Superior temporal gyrus (tissue), 1 donor: ENCODE results near the gene ELP4.

ENCODE experiments used
- DNase-seq: peaks from one replicate; pipeline ENCODE4 v3.0.0-alpha.2; 2016; ENCODE audit errors: extremely low spot score

The ELP4 gene

DNA sequence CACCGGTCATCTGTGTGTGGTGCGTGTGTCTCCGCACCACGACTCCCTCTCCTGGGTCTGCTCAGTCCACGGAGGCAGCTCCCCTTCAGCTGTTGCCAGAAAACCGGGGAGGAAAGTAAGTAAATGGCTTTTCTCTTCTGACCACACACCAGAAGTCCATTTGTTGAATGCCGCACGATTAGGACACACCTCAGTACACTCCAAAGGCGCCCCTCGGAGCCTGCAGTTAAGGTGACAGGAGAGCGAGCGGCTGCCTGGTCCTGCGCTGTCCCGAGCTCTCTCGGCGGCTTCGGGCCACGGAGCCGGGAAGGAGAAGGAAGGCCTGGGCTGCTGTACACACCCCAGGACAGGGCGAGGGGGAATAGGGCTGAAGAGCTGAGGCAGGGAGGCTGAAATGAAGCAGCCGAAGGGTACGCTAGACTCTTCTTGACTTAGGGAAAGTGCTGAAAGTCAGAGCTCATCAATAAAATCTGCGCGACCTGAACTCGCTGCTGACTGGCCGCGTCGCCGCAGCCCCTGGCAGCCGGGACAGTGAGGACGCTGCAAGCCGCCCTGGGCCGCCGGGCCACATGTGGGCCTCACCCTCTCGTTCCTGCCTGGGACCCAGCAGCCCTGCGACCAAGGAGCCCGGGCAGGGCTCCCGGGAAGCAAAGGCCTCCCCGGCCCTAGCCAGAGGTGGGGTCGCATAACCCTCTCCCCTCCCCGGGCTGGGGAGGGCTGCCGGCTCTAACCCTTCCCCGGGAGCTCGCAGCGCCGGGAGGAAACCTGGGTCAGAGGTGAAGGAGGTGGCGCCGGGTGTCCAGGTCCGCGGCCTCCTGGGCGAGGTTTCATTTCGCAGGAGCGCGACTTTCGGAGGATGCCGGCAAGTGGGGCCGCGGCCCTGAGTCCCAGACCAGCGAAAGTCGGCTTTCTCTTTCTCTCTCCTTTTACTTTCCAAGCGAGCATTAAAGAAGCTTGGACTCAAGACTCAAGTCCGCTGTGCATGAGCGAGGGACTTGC is 303.1 kb downstream of the ELP4 start:
- no peak for DNase-seq

DNA sequence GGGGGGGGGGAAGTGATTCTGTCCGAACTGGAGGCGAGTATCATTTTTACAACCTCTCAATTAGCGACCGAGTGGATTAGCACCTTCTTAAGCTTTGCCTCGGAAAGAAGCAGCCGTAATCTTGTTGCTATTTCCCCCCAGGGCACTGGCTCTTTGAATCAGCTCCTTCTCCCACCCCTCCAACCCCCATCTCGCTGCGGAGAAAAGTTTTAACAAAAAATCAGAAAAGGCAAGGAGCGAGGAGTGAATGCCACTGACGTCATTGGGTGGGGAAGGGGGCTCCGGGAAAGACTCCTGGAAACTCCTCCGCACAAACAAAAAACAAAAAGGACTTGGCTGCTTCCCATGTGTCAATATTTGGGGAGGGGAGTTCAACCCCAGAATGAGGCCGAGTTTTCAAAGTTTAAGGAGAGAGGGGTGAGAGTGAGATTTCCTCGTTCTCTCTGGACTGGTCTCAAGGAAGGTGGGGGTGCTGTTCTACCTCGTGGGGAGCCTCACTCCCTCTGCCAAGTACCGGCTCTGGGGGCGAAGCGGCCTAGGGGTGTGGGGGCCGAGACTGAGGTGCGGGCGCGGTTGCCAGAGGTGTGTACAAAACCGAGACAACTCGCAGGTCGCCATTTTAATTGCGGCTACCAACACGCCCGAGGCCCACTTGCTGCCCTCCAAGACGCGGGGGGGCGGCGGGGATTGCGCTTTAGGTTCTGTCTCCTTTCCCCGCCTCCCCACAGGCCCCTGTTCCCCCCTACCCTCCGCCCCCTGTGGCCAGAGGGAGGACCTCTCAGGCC is 304.0 kb downstream of the ELP4 start:
- no peak for DNase-seq

DNA sequence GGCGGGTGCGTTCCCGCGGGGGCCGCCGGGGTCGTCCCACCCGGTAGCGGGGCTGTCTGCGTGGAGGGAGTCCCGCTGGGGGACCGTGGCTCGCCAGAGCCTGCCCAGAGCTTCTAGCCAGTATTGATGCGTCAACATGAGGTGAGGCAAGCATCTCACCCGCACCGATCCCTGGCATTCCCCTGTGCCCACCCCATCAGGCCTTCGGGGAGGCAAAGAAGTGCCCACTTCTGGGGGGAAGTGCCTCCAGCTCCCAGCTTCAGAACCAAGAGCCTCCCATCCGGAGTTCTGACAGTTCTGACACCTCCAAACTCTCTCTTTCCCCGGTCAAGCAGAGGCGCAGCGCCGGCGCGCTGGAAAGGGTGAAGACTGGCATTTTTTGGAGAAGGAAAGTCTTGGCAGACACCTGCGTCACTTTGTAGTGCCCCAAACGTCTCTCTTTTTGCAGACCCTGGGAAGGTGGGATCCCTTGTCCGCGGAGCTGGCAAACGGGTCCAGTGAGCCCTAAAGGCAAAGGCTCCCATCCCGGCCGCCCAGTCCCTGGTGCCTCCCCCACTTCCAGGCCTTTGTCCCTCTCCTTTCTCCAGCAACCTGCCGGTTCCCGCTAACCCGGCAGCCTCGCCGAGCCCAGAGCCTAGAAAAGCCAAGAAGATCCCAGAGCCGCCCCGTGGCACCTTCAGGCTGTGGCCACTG is 304.8 kb downstream of the ELP4 start:
- no peak for DNase-seq

DNA sequence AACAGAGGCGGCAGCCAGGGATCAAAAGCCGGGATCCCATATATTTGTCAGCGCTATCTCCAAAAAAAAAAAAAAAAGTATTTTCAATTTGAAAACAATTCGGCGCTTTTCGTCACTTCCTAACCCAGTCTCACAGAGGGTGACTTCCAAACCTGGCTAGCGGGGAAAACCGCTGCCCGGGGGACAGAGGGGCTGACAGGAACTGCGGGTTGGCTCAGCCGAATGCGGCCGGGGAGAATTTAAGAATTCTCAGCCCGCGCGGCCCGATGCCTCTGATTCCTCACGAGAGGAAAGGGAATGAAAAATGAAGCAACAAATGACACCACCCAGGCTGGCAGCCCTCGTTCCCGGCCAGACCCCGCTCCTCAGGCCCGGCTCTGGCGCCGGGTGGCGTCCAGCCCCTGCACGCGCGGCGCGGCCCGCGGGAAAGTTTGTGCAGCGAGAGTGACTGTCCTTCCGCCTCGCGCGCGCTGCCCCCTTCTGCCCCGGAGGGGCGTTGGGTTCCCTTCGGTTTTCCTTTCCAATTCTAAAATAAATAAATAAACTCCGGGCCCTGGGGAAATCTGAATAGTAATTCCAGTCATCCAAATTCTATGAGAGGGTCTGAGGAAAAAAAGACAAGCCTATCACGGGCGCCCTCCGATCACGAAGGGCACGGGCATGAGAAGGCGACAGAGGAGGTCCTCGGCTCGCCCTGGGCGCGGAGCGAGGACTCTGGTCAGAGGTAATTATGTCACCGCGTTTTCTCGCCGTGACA is 306.3 kb downstream of the ELP4 start:
- no peak for DNase-seq

DNA sequence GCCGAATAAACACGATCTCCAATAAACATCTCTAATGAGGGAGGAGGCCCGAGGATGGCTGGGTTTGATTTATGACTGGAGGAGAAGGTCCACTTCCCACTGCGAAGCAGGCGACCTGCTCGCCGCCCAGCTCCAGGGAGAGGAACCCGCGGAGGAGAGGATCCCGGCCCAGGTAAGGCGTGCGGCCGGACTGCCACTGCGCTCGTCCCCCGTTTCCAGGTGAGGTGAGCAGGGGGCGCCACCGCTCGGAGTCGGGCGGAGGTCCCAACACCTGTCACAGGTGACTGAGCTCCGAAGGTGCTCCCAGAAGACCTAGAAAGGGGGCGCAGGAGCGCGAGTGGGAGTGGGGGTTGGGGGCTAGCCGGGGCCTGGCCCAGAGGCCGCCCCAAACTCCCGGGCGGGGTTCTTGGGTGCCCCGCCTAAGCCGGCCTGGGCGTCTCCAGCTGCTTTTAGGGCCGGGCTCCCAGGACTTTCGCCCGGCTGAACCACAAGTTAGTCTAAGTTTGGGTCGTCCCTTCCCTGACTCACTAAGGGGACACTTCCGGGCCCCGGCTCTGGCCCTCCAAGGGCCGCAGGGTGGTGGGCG is 307.0 kb downstream of the ELP4 start:
- no peak for DNase-seq

DNA sequence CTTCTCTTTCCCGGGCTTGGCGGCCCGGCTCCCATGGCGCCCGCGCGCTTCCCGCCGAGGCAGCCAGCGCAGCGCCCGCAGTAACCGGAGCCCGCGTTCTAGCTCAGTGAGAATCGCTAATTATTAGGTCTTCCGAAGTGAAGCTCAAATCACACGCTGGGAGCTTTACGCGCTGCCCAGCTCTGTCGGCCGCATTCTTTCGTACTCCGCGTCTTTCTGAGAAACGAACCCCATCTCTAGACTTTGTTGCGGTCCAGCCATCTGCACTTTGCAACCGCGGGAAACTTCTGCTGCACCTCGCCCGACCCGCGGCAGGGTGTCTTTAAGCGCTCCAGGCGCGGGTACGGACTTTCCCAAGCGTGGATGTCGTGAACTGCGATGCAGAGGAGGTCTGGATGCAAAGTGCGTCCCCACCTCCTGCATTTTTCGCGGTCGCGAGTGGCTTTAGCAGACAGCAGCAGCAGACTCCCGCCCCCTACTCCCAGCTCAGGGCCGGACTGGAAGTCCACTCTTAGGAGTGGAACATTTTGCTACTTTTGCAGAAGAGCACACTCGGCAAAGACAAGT is 307.6 kb downstream of the ELP4 start:
- no peak for DNase-seq

DNA sequence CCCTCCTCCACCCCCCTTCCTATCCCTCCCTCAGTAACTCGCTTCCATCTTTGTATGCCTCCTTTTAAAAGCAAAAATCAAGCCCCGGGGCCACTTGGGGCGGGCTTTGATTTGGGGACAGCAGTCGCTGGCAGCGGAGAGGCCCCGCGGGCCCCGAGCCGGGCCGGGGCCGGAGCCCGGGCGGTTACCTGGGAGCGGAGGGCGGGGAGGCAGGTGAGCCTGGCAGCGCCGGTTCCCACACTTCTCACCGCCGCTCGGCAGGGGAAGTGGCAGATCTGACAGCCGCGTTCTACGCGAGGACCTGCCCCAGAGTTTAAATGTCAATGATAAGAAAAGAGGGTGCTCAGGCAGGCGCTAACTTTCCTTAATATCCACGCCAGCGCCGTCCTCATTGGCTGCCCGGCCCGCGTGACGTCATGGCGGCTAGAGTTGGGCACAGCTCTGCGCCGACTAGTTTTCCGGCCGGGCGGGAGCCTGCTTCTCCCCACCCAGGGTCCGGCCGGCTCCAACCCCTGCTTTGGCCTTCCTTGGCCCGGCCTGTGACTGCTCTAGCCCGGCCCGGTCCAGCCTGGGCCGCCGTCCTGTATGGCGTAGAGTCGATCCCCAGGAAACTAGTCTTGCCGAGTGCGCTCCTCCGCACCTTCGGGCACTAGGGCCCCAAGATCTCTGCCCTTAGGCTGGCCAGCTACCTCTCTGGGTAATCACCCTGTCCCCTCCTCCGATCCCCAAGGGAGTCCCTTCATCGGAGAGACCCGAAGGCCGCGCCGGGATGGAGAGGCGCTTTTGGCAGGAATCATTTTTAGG is 308.3 kb downstream of the ELP4 start:
- DNase-seq: no peak

DNA sequence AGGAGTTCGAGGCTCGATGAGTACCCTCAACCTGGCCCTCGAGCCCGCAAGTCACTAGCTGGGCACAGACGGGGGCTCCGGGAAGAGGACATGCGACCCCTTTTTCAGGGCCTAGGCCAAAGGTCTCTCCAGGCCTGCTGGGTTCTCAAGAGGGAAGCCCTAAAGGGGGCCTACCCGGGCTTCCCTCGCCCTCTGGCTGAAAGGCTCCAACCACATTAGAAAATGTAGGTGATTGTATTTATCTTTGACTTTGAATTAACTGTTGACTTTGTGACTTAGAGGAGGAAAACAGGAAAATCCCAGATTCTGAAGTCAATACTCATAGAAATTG is 308.8 kb downstream of the ELP4 start:
- no peak for DNase-seq

DNA sequence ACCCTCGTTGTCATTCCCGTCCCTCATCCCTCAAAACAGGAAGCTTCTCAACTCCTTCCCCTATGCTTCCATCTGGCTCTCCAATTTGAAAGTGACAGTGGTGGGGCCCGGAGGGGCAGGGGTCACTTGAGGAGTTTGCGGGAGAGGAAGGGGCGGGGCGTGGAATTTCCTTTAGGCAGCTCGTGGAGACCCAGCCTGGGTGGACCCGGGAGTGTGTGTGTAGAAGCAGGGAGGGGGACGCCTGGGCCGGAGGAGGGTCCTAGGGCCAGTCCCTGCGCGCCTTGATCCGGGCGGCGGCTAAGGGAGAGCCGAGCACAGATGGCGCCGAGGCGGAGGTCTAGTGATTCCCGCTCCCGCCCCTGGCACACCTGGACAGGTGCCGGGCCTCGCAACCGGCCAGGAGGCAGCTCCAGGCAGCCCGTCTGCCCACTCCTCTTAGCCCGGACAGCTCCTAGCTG is 309.3 kb downstream of the ELP4 start:
- DNase-seq: no peak

DNA sequence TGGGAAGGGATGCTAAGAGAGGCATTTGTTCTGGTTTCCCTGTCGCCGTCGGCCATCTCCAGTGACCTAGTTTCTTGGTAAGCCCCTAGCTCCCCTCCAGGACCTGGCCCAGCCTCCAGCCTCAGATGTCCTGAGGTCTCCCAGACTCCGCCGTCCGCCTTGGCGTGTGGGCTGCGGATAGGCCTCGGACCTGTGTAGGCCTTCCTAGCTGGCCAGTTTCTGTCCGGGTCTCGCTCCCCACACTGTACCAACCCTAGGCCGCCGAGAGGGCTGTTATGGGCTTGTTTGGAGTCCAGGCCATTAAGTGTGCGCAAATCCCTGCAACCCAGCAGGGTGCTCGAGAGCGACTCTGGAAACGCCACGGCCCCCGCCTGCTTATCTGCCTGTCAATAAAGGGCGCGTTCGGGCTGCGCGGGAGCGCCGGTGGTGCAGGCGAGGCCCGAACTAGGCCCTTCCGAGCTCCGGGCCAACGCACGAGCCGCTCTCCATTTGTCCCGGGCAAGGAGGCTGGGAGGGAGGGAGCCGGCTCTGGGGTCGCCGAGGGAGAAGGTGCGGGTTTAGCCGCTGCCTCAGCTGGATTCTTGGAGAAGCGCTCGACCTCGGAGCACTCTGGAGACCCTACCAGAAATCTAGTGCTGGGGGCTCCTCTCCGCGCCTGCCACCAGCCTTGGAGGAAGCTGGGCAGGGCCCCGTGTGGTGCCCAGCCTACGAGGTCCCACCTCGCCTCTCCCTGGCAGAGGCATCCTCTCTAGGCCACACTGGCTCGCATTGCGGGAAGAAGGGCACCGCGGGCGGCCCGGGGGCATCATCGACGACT is 310.3 kb downstream of the ELP4 start:
- DNase-seq: no peak

DNA sequence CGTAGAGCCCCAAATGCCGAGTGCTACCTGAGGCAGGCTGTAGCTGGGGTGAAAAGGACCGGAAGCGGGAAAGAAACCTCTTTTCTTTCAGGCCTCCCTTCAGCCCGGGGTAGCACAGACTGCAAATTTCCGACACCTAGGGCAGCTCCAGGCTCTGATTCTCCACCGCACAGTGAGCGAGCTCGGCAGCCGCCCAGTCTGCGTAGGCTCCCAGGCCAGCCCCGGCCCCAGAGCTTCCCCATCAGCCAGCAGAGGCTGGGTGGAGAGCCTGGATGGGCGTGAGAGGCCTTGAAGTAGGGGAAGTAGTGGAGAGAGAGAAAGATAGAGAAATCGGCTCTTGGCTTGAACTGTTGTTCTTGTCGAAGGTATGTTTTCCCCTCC is 310.9 kb downstream of the ELP4 start:
- DNase-seq: no peak

DNA sequence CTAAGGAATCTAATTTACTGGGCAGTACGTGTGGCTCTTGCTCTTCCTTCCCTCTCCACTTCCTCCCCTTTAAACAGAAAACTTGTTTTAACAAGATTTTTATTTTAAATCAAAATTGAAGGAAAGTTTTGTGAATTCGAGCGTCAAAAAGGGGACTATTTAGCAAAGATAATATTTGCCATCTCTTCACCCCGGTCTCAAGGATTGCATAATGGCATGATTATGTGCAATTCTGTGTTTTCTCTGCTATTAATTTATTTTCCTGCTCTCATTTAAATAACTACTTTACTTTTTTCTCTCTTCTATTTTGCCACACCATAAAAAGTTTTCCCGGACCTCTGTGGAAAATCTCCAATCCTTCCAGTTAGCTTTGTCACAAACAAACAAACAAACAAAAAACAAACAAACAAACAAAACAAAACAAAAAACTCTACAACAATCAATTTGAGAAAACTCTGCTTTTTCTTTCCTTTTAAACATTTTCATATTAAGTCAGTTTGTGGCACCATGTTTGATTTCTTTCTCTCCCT is 311.7 kb downstream of the ELP4 start:
- DNase-seq: no peak

DNA sequence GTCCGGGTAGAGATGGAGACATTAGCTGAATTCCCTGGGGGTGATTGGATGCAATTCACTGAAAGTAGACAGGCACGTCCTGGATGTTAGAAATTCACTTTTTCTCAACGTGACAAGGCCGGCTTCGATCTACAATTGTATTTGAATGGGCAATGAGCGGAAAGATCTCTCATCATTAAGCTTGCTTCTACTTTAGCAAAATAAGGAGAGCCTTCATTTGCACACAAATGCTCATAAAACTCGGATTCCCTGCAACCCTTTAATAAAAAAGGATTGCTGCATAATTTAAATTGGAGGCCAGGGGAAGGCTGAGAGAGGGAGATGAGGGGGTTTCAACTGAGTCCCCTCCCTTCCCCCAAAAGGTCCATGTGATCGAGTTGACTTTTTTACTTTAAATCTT is 312.2 kb downstream of the ELP4 start:
- no peak for DNase-seq

DNA sequence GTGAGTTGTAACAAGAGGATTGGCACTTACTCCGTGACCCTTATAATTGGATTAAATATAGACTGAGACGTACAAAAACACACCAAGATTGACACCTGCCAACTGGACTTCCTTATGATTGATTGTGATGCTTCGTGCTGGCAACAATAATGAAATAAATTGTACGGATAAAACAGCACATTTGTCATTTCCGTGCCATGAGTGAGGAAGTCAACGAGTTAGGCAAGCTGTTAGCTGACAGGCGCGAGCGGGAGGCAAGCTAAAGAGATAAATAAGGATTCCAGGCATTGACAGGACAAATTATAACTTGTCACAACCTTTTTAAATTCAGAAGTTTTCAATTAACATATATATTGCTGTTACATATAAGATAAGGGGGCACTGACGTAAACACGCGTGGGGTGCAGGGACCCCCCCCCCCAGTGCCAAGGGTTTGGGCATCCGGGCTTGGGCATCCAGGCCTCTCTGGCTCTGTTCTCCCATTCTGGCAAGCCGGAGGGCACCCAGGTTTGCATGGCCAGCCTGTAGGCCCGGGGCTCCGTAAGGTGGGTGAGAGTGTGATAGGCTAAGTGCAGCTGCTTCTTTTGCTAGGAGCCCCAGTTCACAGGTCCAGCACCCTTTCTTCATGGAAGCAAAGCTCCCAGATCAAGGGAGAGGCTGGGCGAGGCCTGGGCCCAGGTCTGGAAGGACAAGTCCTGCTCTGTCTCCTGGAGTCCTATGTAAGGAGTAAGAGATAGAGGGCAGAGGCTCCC is 312.8 kb downstream of the ELP4 start:
- no peak for DNase-seq

DNA sequence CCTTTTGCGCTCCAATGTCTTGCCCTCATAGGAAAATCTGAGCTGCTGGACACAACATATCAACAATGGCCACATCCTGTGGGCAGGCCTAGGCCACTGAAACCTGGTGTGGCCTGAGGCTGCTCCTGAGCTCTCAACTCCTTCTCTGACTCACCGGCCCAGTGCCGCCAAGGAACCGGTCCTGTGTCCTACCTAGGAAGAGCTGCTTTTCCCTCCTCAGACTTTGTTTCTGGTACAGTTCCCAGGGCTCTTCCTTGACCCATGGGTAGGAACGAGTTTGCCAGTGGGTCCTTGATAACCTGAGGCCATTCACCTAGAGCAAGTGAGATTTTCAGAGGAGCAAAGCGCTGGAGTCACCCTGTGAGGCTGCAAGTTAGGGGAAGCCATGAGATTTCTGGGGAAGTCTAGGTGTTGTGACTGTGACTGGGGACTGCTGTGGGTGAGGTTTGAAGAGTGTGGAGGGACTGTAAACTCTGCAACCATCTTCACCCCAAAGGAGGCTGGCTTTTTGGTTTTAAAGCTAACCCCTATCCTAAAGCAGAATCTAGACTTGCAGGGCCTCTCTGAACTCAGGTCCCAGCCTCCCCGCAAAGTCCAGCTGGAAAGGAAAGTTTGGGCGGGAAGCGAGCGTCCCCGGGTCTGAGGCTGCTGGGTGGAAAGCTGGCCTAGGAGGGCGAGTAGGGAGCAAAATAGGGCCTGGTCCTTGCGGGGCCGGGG is 313.5 kb downstream of the ELP4 start:
- no peak for DNase-seq

DNA sequence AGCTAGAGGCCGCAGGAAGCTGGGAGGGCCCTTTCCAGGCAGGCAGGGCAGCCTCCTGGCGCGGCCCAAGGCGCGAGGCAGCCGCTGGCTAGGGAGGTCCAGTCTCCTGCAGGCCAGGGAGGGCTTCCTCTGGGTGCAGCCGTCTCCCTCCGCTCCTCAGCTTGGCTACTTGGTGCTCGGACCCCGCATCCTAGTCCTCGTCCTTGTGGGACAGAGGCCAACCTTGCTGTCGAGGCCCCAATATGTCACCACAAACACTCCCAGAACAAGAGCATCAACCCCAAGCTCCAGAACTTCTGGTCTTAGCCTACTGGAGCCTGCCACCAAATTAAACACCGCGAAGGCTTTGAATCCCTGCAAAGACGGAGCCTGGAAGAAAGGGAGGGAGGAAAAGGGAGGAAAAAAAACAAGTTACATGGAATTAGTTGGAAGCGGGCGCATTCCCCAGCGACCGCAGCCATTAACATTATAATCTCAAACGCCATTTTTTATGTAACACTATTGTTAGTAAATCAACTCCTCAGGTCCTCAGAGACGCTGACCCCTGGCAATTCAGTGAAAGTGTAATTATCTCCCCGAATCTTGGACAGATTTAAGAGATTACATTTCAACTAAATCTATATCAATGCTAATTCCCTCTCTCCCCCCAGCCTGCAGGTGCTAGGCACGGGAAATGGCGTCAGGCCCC is 314.2 kb downstream of the ELP4 start:
- DNase-seq: no peak

DNA sequence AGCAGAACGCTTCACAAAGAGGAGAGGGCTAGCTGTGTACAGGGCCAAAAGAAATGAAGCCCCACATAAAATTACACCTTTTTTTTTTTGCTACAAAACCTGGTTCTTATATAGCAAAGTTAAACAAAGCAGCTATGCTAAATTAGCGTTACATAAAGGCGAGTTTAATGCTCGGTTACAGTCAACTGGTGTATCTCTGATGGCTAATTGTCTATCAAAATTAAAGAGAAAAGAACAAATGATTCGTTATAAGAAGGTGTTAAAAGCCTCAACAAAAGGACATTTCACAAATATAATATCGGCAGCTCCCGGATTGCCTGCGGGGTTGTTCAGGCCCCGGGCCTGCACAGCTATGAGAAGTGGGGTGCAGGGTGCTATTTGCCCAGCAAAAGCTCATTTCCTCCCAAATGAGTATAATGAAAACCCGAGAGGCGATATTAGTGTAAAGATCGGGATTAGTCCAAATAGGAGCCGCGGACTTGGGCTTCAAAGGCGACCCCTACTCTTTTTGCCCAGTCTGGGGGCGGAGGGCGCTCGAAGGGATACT is 314.8 kb downstream of the ELP4 start:
- no peak for DNase-seq
